ENCODE results near the gene PQBP1. TPM values are rescaled to one million over a fixed set of nuclear protein-coding genes. Genes with fewer than 3 reads are reported as not detected.

Gene PQBP1
- total and polyA plus RNA-seq, 12 donors, result 41.2 to 127 (median 55.3) TPM

GRCh38 chrX:48908600-48908999 is 10.9 kb downstream of the PQBP1 start:
- Histone ChIP-seq H3K36me3 (peaks cover 0 to 49% (median 0%) of the 10 kb centered on the region in 9 donors), H3K4me1 (peaks cover 0 to 17% (median 9%) of the 10 kb centered on the region in 9 donors), H3K4me3 (no peak overlapping the region), H3K27ac (no peak overlapping the region), H3K27me3 (no peaks in the 10 kb centered on the region), H3K9me3 (no peaks in the 10 kb centered on the region)
- intact Hi-C loops (cut with DNase I), result loop anchor here in 1 of 10 donors (10.0 kb wide), 1 partner anchor 104 kb away; the partner anchor contains the start of gene HDAC6
- 67 to 71% methylated on average over 1 of the region's 1 CpG for WGBS, 2 donors
- no peak for ATAC-seq
- TF ChIP-seq, protein P1, sequence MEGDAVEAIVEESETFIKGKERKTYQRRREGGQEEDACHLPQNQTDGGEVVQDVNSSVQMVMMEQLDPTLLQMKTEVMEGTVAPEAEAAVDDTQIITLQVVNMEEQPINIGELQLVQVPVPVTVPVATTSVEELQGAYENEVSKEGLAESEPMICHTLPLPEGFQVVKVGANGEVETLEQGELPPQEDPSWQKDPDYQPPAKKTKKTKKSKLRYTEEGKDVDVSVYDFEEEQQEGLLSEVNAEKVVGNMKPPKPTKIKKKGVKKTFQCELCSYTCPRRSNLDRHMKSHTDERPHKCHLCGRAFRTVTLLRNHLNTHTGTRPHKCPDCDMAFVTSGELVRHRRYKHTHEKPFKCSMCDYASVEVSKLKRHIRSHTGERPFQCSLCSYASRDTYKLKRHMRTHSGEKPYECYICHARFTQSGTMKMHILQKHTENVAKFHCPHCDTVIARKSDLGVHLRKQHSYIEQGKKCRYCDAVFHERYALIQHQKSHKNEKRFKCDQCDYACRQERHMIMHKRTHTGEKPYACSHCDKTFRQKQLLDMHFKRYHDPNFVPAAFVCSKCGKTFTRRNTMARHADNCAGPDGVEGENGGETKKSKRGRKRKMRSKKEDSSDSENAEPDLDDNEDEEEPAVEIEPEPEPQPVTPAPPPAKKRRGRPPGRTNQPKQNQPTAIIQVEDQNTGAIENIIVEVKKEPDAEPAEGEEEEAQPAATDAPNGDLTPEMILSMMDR (IDR thresholded peaks at IDR 0.05), result no peak
- no peak for DNase-seq

DNA sequence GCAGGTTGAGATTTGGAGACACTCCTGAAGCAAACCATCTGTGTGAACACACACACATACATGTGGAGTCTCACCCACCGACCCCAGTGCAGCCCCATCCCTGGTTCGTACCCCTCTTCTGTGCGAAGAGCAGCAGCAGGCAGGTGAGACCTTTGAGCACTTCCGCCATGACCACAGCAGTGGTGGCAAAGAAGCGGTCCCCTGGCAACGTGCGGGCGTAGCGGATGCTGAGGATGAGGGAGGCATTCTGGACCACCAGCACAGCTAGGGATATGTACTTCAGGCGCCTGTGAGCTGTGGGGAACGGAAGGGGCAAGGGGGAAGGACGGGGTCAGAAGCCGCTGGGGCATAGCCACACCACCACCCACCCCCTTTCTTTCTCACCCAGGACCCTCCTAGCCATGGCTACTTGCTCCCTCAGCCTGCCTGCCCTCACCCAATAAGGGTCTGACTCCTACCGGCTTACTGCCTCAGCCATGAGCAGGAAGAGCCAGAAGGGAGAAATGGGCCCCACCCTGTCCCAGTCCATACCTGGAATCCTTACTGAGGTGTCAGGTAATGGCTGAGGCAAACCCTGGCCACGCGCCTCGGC is 12.1 kb downstream of the PQBP1 start:
- DNase-seq, result no peak
- Histone ChIP-seq H3K9me3 (no peaks in the 10 kb centered on the region), H3K4me1 (peaks cover 0 to 17% (median 9%) of the 10 kb centered on the region in 9 donors), H3K4me3 (no peak overlapping the region), H3K27me3 (no peaks in the 10 kb centered on the region), H3K27ac (no peak overlapping the region), H3K36me3 (peaks cover 0 to 41% (median 0%) of the 10 kb centered on the region in 9 donors)
- ATAC-seq, result no peak
- TF ChIP-seq, protein P1 (IDR thresholded peaks at IDR 0.05), result no peak
- 94% methylated on average over 17 of the region's 17 CpGs for WGBS, 2 donors
- intact Hi-C loops (cut with DNase I), result loop anchor here in 4 of 10 donors (10.0 kb wide), 3 partner anchors 105 to 1255 kb away; partner anchors contain the start of genes ELK1 (in 1 of the 4), HDAC6 (in 1 of the 4) and UXT (in 1 of the 4)

DNA sequence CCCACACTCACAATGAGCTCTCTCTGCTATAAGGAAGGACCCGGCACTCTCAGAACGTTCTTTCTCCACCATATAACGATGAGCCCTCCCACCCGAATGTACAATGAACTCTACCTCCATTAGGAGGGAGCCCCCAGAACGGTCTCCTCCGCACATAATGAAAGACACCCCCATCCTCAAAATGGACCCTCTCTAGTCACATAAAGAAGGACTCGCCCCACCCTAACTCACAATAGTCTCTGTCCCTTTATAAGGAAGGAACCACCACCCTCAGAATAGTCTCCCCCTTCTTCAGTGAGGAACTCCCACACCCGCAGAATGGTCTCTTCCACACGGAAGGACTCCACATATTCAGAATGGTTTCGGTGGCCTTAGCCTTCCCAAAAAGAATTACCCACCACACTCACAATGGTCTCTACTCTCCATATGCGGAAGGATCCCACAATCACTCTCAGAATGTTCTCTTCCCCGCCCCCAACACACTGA is 13.2 kb downstream of the PQBP1 start:
- intact Hi-C loops (cut with DNase I), result loop anchor here in 3 of 10 donors (10.0 kb wide), 2 partner anchors 266 to 1256 kb away; partner anchors contain the start of genes ELK1 (in 1 of the 3) and UXT (in 1 of the 3)
- Histone ChIP-seq H3K36me3 (peaks cover 0 to 30% (median 0%) of the 10 kb centered on the region in 9 donors), H3K9me3 (no peaks in the 10 kb centered on the region), H3K27ac (peak overlapping the region in 8 of 10 donors; percentile 56 to 85 (median 80)), H3K27me3 (no peaks in the 10 kb centered on the region), H3K4me3 (peak overlapping the region; percentile 43 to 76 (median 68)), H3K4me1 (peaks cover 0 to 17% (median 9%) of the 10 kb centered on the region in 9 donors)
- no peak for DNase-seq
- TF ChIP-seq, protein P1 (IDR thresholded peaks at IDR 0.05), result no peak
- peak in 5 of 8 donors; percentile 10 to 33 (median 24) for ATAC-seq
- 1 to 2% methylated on average over 11 to 12 of the region's 12 CpGs for WGBS, 2 donors

DNA sequence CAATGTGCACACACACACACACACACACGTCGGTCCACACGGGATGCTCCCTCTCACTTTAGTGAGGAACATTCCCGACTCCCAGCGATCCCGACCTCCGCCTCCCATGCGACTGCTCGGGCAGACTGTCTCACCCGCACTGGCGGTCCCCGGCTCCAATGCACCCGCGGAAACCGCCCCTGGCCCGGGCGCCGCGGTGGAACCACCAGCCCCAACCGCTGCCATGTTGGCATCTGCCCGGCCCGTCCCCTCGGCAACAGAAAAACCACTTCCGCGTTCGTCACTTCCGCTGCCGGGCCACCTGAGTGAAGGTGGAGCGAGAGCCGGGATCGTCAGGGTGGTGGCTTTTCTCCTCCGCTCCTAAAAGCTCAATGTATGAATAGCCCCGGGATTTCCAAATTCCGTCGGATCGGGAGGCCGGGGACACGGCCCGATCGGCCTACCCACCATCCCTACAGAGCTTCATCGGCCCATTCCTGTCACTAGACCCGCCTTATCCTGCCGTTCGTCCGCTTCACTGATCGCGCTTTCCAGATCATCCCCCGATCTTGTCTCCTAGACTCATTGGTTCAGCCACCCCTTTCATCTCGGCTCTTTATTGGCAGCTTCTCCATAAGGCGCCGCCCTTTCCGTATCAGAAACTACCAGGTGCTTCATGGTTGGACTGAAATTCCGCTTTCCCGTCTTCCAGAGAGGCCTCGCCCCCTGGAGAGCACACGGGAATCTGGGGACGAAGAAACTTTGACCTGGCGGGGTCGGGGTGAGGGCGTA is 13.9 kb downstream of the PQBP1 start, which contains the start of gene SLC35A2:
Gene SLC35A2 (minus strand): TSS at position 235 of the 771 bp plus-strand sequence. CDS start 10 bp downstream, at position 225.
- H3K27ac ChIP-seq, result peak within 1 kb of the TSS in 9 of 10 donors; percentile 48 to 85 (median 78)
- intact Hi-C loops (cut with DNase I), result loop anchor here in 3 of 10 donors (10.0 kb wide), 2 partner anchors 267 to 1257 kb away; partner anchors contain the start of genes ELK1 (in 1 of the 3) and UXT (in 1 of the 3)
- H3K27me3 ChIP-seq, result no peaks in the 10 kb centered on the region
- H3K4me1 ChIP-seq, result peaks cover 0 to 17% (median 9%) of the 10 kb centered on the region in 9 donors
- H3K4me3 ChIP-seq, result peak within 1 kb of the TSS; percentile 43 to 76 (median 68)
- peak; percentile 80 to 96 (median 89) for ATAC-seq
- no peaks in the 10 kb centered on the region for H3K9me3 ChIP-seq
- TF ChIP-seq, protein P1 (IDR thresholded peaks at IDR 0.05), result no peak
- peaks cover 0 to 27% (median 0%) of the 10 kb centered on the region in 9 donors for H3K36me3 ChIP-seq
- peak; percentile 76 for DNase-seq
- 0 to 1% methylated on average over 60 of the region's 60 CpGs for WGBS, 2 donors
